GM18870 (cell line): Measurements from ENCODE around the gene CISH.

ENCODE experiments used
- ATAC-seq: cut with Tn5 transposase; IDR thresholded peaks from one replicate; pipeline ENCODE4 v1.9.1; 2021; ENCODE audit warnings: moderate library complexity; ENCODE audit not compliant: unreplicated experiment

The CISH gene

DNA sequence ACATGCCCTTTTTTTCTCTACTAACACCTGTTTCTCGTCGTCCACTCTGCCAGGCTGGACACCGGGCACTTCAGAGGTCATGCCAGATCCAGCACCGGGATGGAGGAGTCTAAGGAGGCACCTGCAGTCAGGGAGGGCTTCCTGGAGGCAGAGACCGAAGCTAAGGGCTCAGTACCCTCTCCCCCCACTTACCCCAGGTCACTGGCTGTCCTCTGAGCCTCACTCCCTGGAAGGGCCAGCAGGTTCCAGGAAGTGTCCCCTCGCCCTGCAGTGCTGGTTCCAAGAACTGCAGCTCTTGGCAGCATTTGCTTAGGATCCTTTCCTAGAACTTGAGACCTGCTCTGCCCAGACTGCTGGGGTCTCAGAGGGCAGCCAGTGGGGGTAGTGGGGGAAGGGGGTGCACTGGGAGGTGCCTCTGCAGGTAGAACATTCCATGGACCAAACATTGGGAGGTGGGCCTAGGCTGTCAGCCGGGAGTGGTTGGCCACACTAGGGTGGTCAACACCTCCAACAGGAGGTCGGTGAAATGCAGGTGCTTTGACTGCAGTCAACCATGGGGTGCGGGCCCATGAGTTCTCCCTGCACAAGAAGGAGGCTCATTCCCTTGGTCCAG is 11.3 kb downstream of the CISH start:
- ATAC-seq = no peak

DNA sequence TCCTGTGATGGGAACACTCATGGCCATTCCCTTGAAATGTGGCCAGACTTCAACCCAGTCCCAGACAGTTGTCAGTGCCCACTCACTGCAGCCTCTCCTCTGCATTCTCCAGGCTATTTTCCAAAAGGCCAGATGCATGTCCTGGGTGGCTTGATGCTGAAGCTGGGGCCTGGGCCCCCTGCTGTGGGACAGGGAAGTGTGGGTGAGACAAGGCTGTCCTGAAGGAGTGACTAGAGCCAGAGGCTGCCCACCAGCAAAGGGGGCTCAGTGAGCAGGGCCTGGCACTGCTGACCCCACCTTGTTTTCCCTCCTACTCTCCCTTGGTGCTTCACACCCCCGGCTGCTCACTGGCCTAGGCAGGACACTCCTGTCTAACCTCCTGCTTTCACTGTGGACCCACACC is 11.9 kb downstream of the CISH start:
- ATAC-seq = no peak

DNA sequence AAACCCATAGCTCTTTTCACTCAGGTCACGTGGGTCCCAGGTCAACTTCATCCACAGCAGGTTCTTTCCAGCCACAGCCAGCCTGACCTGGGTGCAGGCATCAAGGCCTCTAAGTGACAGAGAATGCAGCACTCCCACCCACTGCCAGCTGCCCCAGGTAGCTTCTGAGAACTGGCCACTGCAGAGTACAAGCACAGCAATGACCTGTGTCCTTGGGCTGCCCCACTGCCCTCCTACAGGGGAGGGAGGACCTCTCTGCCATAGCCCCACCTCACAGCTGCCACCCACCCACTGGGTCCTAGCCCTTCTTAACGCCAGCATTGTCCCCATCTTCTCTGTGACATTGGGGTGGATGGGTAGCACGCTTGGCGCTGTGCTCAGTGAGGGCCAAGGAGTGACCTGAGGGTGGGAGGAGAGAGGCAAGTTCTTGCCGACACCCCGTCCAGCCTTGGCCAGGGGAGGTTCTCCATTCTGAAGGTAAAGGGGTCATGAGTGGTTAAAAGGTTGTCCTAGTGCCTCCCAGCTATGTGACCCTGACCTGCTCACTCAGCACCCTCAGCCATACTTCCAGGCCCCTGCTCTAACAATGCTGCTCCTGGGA is 12.4 kb downstream of the CISH start:
- no peak for ATAC-seq

DNA sequence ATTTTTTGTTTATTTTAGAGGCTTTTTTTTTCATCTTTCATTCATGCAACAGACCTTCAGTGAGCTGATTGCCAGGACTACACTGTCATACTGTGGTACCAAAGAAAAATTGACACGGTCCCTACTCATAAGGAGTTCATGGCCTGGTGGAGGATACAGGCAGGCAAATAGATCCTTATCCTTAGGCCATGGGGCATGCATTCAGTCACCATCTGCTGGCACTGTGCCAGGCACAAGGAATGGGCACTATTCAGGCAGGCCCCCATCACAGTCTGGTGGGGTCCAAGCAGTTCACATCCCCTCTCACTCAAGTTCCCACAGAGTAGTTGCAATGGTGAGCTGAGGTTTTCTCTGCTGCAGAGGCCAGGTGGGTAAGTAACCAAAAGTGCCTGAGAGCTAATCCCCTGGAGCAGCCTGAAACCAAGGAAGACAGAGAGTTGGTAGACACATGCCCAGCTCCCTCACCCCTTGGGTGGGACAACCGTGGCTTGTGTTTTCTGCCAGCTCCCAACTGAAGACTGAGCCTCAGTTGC is 17.3 kb downstream of the CISH start:
- ATAC-seq = no peak

DNA sequence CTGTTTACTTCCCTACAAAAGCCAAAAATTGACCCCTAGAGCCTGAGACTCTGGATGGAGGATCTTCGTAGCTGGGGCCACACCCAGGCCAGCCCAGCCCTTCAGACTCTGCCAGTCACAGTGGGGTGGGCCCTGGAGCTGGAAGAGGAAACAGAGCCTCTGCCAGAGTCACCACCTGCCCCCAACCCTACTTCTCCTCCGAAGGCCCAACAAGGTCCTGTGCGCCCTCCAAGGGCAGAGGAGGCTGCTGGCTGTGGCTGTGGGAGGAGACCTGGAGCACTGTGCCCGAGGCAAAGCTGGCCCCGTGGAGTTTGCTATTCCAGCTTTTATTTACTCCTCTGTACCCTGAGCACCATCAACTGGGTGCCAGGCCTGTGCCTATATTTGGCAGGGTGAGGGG is 19.0 kb downstream of the CISH start:
- no peak for ATAC-seq

DNA sequence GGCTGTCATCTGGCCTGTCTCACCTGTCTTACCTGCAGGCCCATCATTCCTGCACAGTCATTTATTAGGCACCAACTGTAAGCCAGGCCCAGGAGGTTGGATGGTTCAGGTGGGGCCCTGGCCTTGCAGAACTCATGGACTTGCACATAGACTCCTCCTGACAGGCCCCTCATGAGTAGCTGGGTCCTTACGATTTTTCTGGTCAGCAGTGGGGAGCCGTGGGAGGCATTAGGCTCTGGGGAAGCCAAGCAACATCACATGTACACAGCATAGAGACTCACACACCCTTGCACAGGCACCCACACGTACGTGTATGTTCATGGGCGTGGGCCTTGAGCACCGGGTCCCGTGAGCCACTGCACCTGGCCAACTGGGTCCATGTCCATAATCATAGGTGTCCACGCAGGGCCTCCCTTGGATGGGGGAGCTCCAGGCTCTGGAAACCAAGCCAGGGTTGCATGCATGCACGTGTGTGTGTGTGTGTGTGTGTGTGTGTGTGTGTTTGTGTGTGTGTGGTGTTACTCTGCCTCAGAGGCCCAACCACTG is 20.3 kb downstream of the CISH start:
- no peak for ATAC-seq

DNA sequence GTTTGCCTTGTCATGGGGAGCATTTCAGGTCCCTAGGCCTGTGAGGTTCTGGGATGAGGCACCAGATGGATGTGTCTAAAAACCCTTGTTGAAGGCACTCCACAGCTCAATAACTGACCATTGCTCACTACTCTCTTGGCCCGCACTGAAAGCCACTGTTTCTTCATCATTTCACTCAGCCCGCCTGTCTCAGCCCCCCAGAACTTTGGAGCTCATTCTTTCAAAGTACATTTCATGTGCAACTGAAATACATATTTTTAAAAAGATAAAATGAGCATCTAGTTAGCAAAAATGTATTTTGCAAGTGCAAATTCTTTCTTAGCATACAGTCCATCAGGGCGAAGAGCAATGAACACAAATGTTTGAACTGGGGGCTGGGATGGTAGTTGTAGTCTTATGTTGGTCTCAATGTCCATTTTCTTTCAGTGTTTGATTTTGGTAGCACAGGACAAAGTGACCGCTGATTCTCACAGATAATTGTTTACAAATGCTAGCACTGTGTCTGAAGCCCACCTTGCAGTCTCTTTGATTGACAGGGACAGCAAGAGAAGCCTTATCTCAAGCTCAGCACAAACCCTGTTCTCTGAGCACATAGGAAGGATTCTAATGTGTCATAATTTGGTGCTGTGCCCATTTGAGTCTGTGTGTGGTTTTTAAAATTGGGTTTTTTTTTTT is 22.7 kb downstream of the CISH start:
- ATAC-seq = no peak

DNA sequence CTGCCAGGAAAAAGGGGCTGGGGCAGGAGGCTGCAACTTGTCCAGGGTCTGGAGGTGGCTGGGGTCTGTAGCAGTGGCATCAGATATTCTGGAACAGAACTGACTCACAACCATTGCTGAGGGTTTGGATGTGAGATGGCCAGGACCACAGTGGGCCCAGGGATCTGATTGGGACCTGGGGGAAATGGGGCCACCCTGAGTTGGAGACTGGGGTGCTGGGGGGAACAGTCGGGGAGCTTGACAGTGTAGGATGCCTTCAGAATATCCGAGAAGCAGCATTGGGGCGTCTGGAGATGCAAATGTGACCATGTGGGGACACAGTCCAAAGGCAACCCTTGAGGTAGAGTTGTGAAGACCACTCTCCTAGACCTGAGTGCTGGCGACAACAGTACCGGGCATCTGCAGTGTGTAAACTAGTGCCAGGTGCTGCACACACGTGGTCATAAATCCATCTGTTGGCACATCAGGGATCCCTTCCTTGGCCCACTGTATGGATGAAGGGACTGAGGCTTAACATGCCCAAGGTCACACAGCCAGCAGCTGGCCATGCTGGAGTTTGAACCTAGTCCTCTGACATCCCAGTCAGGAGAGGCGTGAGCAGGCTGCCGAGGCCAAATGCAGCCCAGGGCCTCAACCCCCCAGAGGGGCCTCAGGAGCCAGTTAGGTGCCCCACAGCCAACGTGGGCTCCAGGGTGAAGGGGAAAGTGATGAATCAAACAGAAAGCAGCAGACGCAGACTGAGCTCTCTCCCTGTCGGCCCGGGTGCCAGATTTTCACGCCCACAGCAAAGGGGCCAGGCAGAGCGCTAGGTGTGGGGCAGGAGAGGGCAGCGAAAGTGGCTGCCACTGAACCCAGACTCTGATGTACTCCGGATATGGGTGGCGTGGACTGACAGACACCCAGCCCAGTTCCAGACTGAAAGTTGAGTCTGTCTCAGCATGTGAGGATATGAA is 23.5 kb downstream of the CISH start:
- ATAC-seq = no peak

DNA sequence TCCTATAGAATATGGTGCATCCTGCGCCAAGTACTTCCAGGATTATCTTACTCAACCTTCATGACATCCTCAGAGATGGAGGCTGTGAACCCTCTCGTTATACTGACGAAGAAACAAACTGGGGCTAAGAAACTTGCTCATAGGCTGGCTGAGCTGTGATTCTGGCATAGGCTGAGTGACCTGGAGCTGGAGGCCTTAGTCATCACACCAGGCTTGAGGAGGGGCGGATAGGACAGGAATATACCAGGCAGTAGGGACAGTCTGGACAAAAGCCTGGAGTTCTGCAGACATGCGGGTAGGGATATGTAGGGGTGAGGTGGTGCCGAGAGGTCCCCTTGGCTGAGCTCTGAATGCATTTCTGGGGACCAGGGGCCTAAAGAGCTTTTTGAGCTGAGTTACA is 24.2 kb downstream of the CISH start:
- ATAC-seq = no peak

DNA sequence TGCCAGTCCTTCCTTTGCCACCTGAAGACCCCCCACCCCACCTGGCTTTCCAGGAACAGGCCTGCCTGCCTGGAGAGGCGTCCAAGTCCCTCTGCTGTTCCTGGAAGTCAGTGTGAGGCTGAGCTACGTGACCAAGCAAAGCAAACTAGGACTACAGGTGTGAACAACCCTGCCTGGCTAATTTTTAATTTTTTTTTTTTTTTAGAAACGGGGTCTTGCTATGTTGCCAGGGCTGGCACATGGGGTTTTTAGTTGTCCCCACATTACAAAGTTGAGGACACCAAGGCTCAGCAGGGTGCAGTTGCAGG is 24.9 kb downstream of the CISH start:
- ATAC-seq = no peak

DNA sequence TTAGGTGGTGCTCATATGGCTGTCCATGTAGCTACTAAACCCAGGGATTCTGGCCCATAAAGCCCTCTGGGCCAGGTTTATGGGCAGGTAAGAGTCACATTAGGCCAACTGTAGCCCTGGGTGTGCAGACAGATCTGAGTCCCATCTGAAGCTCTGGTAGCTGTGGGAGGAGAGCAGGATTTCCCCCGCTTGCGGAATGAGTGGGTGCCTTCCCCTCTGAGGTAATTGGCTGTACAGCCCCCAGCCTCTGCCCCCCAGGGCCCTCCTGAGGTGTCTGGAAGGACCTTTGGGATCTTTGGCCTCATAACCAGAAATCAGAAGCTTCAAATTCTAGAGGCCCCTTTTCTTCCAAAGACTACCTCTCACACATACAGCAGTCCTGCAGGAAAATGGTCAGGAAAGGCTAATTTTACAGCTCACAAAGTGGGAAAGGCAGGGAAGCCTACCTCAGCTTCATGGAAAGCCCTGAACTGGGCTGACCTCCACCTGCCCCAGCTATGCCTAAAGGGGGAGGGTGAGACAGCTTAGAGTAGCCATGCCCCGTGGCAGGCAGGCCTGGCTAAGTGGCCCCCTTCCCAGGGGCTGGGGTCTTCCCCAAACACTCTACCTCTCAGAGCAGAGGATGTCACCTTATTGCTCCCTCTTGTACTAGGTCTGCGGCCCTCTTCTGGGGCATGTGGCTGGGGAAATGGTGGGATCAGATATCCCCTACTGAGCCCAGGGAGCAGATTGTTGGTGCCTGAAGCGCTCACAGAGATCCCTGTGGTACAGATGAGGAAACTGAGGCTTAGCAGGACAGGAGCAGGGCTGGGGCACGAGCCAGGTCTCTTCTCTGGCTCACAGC is 25.4 kb downstream of the CISH start:
- ATAC-seq = no peak

DNA sequence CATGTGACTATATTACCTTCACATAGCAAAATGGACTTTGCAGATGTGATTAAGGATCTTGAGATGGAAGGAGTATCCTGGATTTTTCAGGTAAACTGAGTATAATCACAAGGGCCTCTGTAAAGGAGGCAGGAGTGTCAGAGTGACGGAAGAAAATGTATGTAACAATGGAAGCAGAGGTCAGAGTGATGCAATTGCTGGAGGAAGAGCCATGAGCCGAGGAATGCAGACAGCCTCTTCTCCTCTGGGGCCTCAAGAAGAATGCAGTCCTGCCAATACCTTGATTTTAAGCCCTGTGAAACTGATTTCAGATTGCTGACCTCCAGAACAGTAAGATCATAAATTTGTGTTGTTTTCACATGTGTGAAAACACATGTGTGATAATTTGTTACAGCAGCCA is 27.2 kb downstream of the CISH start:
- ATAC-seq = no peak

DNA sequence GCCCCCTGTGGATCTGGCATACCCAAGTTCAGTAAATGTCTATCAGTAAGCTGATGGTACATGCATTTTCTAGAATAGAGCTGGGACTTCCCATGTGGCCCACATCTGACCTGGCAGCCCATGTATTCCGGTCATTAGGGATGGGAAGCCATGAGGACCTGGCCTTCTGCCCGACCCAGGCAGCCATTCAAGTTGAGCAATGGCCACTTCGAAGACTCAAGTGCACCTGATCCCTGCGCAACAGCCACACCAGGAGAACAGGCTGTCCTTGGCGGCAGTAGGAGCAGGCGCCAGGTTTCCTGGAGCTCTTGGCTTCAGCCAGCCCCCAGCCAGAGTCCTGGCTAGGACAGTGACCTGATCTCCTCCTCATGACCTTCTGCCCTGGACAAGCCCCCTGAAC is 27.7 kb downstream of the CISH start:
- ATAC-seq = no peak

DNA sequence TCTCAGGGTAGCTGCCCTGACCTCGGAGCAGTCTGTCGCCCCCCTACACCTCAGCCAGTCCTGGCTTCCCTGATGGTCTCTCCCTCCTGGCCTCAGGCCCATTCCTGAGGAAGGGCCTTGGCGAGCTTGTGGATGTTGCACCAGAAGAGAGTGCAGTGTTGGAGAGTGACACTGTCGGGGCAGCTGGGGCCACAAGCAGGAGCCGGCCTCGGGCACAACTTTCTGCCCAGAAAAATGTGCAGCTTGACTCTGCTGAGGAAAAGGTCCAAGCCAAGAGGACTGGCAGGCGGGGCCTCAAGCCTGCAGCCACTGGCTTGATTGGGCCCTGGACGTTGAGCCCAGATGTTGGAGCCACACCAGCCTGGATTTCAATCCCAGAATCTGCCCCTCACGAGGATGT is 29.5 kb downstream of the CISH start:
- no peak for ATAC-seq

DNA sequence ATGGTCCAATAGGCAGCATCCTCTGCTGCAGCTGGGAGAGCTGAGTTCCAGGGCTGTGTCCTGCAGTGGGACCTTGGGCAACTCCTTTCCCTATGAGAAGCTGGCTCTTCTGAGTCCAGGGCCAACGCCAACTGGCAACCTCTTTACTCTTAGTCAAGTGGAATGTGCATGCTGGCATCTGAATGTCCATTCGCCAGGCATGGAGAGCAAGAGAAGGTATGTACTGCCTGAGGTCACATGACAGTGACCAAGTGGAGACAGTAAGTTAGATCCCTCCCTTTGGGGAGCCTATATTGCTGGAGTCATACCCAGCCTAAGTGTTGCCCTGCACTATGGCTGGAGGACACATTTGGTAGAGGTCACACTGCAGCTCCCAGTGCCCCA is 30.1 kb downstream of the CISH start:
- ATAC-seq = no peak

DNA sequence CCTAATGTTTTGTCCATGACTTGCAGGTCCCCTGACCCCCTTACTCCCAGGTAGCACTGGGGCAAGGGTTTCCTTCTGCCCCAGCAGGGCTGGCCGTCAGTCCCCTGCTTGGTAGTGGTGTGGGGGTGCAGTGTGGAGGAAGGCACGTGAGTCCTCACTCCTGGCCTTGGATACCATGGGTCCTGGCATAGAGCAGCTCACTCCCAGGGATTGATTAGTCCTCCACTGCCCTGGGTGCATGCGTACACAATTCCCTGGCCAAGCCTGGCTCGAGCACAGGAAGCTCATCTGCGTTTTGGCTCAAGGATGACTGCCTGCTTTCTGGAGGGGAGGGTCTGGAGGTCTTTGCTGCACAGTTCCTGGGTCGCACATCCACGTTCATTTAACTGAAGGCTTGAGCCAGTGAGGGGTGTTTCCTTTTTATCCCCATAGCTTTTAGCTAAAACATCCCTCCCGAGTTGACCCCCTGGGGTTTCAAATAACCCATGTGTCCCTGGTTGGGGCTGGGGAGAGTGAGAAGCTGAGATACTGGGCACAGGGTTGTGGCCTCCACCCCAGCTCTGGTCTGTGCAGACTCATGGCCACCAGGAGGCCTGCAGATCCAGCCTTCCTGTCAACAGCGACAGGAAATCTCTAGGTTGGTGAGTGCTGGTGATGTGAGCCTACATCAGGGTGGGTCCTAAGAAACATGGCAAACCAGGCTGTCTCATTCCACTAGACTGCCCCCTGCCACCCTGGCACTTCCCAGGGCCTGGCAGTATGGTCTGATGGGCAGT is 30.7 kb downstream of the CISH start:
- no peak for ATAC-seq

DNA sequence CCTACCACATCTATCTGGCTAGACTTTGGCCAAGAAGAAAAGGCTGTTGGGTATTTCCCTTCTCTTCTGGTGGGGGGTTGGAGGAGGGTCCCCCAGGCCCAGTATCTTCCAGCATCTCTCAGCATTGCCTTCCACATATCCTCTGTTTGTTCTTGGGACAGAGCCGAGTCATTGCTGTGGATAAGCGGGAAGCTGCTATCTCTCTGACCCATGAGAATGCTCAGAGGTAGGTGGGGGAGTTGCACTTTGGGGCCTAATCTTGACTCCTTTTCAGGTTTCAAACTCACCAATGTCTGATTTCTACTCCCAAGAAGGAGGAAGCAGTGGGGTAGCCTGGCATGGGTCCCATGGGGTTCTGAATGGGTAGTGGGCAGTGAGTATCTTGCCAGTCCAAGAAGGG is 34.2 kb downstream of the CISH start:
- no peak for ATAC-seq

DNA sequence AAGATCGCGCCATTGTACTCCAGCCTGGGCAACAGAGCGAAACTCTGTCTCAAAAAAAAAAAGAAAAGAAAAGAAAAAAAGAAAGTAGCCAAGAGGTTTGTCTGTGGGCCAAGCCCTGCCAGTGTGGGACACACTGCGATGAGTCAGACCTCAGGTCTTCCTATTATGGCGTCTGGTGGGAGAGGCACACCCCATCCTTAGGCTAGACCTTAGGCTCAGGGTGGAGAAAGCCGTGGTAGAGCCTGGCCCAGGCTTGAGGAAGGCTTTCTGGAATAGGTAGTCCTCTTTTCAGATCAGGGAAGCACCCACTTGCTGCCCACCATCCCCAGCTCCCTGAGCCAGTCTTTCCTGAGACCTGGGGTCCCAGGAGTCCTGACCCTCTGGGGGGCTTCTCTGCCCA is 36.2 kb downstream of the CISH start:
- ATAC-seq = no peak

DNA sequence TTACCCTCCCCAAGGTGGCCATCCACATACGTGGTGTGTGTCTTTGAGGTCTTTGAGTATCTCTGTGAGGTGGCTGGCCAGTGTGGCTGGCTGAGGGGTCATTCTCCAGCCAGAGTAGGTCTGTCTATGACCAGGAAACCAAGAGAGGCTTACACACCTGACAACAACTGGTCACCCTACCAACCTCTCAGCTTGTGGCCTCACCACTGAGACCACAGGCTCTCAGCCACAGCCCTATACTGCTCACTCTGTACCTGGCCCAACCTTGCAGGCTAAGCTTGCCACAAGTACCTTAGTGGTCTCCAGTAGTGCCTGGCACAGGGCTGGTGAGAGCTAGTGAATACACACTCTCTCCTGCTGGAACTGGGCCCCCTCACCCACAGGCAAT is 37.1 kb downstream of the CISH start:
- no peak for ATAC-seq
